PC-9 (cell line): Measurements from ENCODE around the gene ECSCR. TPM values are rescaled to one million over a fixed set of nuclear protein-coding genes. Genes with fewer than 3 reads are reported as not detected.

Experiments
- BruUV-seq: library from RNA; stranded (reverse); fragments of 400-500 nt; replicated peaks from 2 replicates; lab custom pipeline; 2021; lab: Mats Ljungman, UMichigan
- CTCF ChIA-PET: fragments of 300-600 bp; sonication (Branson Sonifier 250); formaldehyde crosslinking; loops from one replicate; lab custom pipeline; 2022; ENCODE audit warnings: antibody characterized with exemption; lab: Charles Lee
- POLR2A ChIA-PET: fragments of 300-600 bp; sonication (Branson Sonifier 250); formaldehyde crosslinking; loops from one replicate; lab custom pipeline; 2022; ENCODE audit warnings: antibody characterized with exemption; ENCODE audit not compliant: unreplicated experiment; lab: Charles Lee
- DNase-seq, 2 experiments: peaks; one replicate each; pipeline versions ENCODE4 v3.0.0 to v3.0.0-alpha.2; 2015 to 2022; ENCODE audit warnings: mixed read lengths in 1 of 2
- H2AFZ ChIP-seq: fragments of 200-600 bp; sonication (generic); 2 replicates; pipeline ENCODE4 v1.8.1; 2017; ENCODE audit warnings: antibody characterized with exemption
- H3F3A ChIP-seq: fragments of 200-600 bp; sonication (generic); 2 replicates; pipeline ENCODE4 v1.8.1; 2017; ENCODE audit warnings: antibody characterized with exemption, mild to moderate bottlenecking, low read depth; ENCODE audit not compliant: insufficient read depth
- H3K27ac ChIP-seq: fragments of 200-600 bp; sonication (generic); 2 replicates; pipeline ENCODE4 v1.6.1; 2016; ENCODE audit warnings: mixed run types
- H3K27me3 ChIP-seq: fragments of 200-600 bp; sonication (generic); 2 replicates; pipeline ENCODE4 v1.6.1; 2016; ENCODE audit warnings: low read depth, mixed run types; ENCODE audit not compliant: insufficient read depth
- H3K36me3 ChIP-seq: fragments of 200-600 bp; sonication (generic); 2 replicates; pipeline ENCODE4 v1.6.1; 2016; ENCODE audit warnings: low read depth, mixed run types
- H3K4me1 ChIP-seq: fragments of 200-600 bp; sonication (generic); replicated peaks from 2 replicates; pipeline ENCODE4 v1.6.1; 2016; ENCODE audit warnings: mixed run types; ENCODE audit not compliant: insufficient read depth
- H3K4me2 ChIP-seq: fragments of 200-600 bp; sonication (generic); 2 replicates; pipeline ENCODE4 v1.6.1; 2017; ENCODE audit warnings: mixed run types
- H3K4me3 ChIP-seq: fragments of 200-600 bp; sonication (generic); 2 replicates; pipeline ENCODE4 v1.6.1; 2016; ENCODE audit warnings: mixed run types
- H3K79me2 ChIP-seq: fragments of 200-600 bp; sonication (generic); 2 replicates; pipeline ENCODE4 v1.6.1; 2017; ENCODE audit warnings: low read depth, mixed run types
- H3K9me2 ChIP-seq: fragments of 200-600 bp; sonication (generic); 2 replicates; pipeline ENCODE4 v1.8.1; 2017; ENCODE audit warnings: mild to moderate bottlenecking; ENCODE audit not compliant: insufficient read depth
- H3K9me3 ChIP-seq: fragments of 200-600 bp; sonication (generic); 2 replicates; pipeline ENCODE4 v1.8.1; 2016; ENCODE audit warnings: low read depth; ENCODE audit not compliant: insufficient read depth
- H4K20me1 ChIP-seq: fragments of 200-600 bp; sonication (generic); 2 replicates; pipeline ENCODE4 v1.8.1; 2017; ENCODE audit not compliant: insufficient read depth
- CTCF ChIP-seq: fragments of 200-600 bp; sonication (generic); conservative IDR thresholded peaks from 2 replicates; pipeline ENCODE4 v1.6.1; 2017; ENCODE audit warnings: mixed run types, antibody characterized with exemption, mild to moderate bottlenecking, moderate library complexity
- EZH2 ChIP-seq: fragments of 200-600 bp; sonication (generic); IDR thresholded peaks from 2 replicates; pipeline ENCODE4 v1.8.0; 2017; ENCODE audit warnings: antibody characterized with exemption, low read depth
- intact Hi-C: fragments of 100-400 bp; cut with micrococcal nuclease; formaldehyde crosslinking; loops from one replicate; pipeline ENCODE4 v1.10.0; 2022; ENCODE audit not compliant: unreplicated experiment
- total RNA-seq: library from RNA; stranded (reverse); gene quantifications from 2 replicates; pipeline ENCODE4 v1.2.3, GENCODE V29; 2021

Gene ECSCR
- total RNA-seq, 1 experiment from 2014 or later = not detected

DNA sequence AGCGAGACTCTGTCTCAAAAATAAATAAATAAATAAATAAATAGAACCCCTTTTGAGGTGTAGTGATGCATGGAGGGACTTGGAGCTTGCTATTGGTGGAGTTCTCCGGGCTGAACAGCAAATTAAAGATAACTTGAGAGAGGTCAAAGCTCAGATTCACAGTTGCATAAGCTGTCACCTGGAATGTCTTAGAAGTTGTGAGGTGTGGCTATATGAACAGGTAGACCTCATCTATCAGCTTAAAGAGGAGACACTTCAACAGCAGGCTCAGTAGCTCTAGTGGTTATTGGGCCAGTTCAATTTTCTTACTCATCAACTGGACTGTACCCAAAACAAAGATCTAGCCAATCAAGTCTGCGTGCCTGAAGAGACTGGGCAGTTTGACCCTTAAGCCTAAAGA is 31.7 kb upstream of the ECSCR start:
- H3K27ac ChIP-seq = peak overlapping the region; percentile 64
- H4K20me1 ChIP-seq = no peaks in the 10 kb centered on the region
- no peaks in the 10 kb centered on the region for H3K9me3 ChIP-seq
- no peak overlapping the region for H3K4me3 ChIP-seq
- H3K27me3 ChIP-seq = no peaks in the 10 kb centered on the region
- H3K9me2 ChIP-seq = no peaks in the 10 kb centered on the region
- no peaks in the 10 kb centered on the region for H3K79me2 ChIP-seq
- H3K4me1 ChIP-seq = peaks cover 37% of the 10 kb centered on the region
- no peak overlapping the region for H2AFZ ChIP-seq
- intact Hi-C loops = no loop called here
- CTCF ChIA-PET = no interaction called here
- H3K36me3 ChIP-seq = no peaks in the 10 kb centered on the region
- POLR2A ChIA-PET = no interaction called here
- TF ChIP-seq EZH2 (no peak), CTCF (no peak)
- H3K4me2 ChIP-seq = peak overlapping the region; percentile 36
- BruUV-seq = no TSS peak
- H3F3A ChIP-seq = peaks cover 30% of the 10 kb centered on the region
- DNase-seq = no peak

- Histone ChIP-seq H4K20me1 (no peaks in the 10 kb centered on the region), H3K9me3 (no peaks in the 10 kb centered on the region), H3K27me3 (no peaks in the 10 kb centered on the region), H3F3A (peaks cover 30% of the 10 kb centered on the region), H3K9me2 (no peaks in the 10 kb centered on the region), H3K36me3 (no peaks in the 10 kb centered on the region), H3K79me2 (no peaks in the 10 kb centered on the region), H2AFZ (no peak overlapping the region), H3K4me3 (no peak overlapping the region), H3K4me2 (no peak overlapping the region), H3K27ac (no peak overlapping the region), H3K4me1 (peaks cover 37% of the 10 kb centered on the region)
- DNase-seq = peak in 1 of 2 experiments; percentile 51
- ChIA-PET CTCF (no interaction called here), POLR2A (no interaction called here)
- TF ChIP-seq EZH2 (no peak), CTCF (no peak)
- intact Hi-C loops = no loop called here
- no TSS peak for BruUV-seq
These were observed 30.2 kb upstream of the ECSCR start for GRCh38 chr5:139492700-139493192.

GRCh38 chr5:139488260-139488659 is 25.7 kb upstream of the ECSCR start:
- peaks cover 2% of the 10 kb centered on the region; the same call in 1 of the 2 replicates for H3K4me1 ChIP-seq
- H3K27ac ChIP-seq = no peak overlapping the region
- no peaks in the 10 kb centered on the region for H4K20me1 ChIP-seq
- H3K36me3 ChIP-seq = no peaks in the 10 kb centered on the region
- no peaks in the 10 kb centered on the region for H3K79me2 ChIP-seq
- no peak for DNase-seq
- no peaks in the 10 kb centered on the region for H3K9me3 ChIP-seq
- H3K4me2 ChIP-seq = no peak overlapping the region
- ChIA-PET CTCF (no interaction called here), POLR2A (no interaction called here)
- intact Hi-C loops = no loop called here
- no peak overlapping the region for H3K4me3 ChIP-seq
- H3K9me2 ChIP-seq = no peaks in the 10 kb centered on the region
- H2AFZ ChIP-seq = no peak overlapping the region
- BruUV-seq = no TSS peak
- no peaks in the 10 kb centered on the region for H3K27me3 ChIP-seq
- no peak for TF ChIP-seq EZH2
- no peak for TF ChIP-seq CTCF
- H3F3A ChIP-seq = peaks cover 10% of the 10 kb centered on the region; the same call in 1 of the 2 replicates
